ENCODE data around the gene SOBP.

GRCh38 chr6:107607116-107607515 is 117.2 kb downstream of the SOBP start:
- TF ChIP-seq POLR2A (IDR thresholded peaks at IDR 0.05; ENCODE audit: low read depth, low read length) = no peak
- TF ChIP-seq EZH2 (IDR thresholded peaks at IDR 0.05; ENCODE audit: borderline replicate concordance, low read depth, low read length, severe bottlenecking) = no peak
- no peak for TF ChIP-seq JUN (IDR thresholded peaks at IDR 0.05; ENCODE audit: borderline replicate concordance, insufficient read depth, insufficient read length, low read depth)
- TF ChIP-seq, protein P1, sequence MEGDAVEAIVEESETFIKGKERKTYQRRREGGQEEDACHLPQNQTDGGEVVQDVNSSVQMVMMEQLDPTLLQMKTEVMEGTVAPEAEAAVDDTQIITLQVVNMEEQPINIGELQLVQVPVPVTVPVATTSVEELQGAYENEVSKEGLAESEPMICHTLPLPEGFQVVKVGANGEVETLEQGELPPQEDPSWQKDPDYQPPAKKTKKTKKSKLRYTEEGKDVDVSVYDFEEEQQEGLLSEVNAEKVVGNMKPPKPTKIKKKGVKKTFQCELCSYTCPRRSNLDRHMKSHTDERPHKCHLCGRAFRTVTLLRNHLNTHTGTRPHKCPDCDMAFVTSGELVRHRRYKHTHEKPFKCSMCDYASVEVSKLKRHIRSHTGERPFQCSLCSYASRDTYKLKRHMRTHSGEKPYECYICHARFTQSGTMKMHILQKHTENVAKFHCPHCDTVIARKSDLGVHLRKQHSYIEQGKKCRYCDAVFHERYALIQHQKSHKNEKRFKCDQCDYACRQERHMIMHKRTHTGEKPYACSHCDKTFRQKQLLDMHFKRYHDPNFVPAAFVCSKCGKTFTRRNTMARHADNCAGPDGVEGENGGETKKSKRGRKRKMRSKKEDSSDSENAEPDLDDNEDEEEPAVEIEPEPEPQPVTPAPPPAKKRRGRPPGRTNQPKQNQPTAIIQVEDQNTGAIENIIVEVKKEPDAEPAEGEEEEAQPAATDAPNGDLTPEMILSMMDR (IDR thresholded peaks at IDR 0.05; ENCODE audit: extremely low read depth in 1 of 2, insufficient read depth in 1 of 2, low read depth in 1 of 2, low read length in 2 of 2) = no peak
- no peak for TF ChIP-seq MYC (IDR thresholded peaks at IDR 0.05; ENCODE audit: low read depth, low read length)
- TF ChIP-seq MAX (IDR thresholded peaks at IDR 0.05; ENCODE audit: insufficient read depth, insufficient read length) = no peak
- TF ChIP-seq FOS (IDR thresholded peaks at IDR 0.05; ENCODE audit: borderline replicate concordance, insufficient read depth, low read length) = no peak
